NCI-H226 (cell line): ENCODE results near the gene ACVR2B.

Experiments
- DNase-seq: peaks from one replicate; pipeline ENCODE4 v3.0.0-alpha.2; 2015

ACVR2B gene

DNA sequence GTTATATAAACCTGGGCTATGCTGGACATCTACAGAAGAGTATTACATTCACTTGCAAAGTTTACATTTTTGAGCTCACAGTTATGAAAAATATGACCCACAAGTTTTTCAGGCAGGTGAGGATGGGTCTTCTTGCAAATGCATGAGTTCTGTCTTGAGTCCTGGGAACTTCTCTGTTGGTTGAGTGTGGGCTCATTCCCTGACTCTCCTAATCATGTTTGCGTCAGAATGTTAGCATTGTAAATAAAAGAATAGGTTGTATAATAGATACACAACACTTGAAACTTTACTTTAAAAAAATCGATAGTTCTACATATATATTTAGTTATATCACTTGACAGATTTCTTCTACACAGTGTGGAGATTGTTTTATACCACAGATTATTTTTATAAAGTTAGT lies 35.3 kb downstream of the ACVR2B start:
- DNase-seq, result no peak

DNA sequence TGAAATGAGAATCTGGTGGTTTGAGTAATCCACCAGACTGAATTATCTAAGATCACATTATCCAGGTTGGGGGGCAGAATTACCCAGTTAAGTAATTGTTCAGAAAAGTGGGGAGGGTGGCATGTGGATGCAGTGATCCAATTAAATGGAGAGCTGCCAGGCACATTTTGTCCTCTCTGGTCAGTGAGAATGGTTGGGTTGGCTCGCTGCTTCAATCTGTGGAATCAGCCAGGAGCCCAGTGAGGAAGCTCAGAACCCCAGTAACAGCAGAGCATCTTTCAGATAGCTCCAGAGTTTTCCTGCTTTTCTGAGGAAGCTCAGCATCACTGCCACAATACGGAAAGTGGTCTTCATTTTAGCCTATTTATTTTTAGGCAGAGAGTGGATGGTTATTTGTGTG lies 36.1 kb downstream of the ACVR2B start:
- no peak for DNase-seq

DNA sequence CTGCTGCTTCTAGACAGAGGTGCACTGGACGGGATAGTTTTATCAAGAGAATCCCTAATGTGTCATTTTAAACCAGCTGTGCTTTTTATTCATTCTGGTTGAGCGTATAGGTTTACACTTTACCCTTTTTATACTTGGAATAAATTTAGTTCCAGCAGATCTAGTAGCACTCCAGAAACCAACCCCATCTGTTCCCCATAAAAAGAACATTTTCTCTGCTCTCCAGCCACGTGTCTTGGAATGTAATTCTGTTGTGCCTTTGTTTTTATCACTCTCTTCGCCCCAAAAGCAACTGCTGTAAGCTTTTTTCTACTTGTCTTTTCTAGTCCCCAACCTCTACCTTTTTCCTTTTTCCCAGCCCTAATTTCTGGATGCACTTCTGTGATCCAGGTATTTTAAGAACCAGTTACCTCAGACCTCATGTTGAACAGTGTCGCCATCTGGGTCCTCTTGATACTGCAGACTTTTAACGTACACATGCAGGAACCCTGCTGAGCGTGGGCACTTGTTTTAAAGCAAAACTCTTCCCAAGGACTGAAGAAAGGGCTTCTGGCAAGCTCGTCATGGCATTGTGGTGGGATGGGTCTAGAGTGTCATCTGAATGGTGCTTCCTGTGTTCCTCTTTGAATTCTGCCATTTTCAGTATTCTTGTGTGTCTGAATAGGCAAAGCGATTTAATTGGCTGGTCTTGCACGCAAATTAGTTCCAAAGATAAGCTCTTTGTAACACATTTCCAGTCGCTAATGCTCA lies 36.8 kb downstream of the ACVR2B start:
- DNase-seq, result no peak

DNA sequence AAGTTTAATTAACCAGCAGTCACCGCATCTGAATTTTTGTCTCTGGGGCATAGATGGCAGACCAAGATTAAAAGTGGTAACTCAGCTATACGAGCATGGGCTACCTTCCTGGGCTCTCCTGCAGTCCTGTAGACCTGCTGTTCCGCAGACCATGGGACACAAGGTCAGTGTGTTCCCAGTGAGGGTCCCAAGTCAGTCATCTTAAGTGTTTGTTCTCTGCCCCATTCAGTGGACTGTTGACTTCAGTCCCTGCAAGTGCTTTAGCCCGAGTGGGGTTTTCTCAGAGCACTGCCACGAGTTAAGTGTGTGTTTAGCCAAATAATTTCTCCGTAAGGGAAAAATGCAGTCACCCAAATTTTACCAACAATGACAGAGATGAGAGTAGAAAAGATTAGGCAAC lies 37.5 kb downstream of the ACVR2B start:
- no peak for DNase-seq

DNA sequence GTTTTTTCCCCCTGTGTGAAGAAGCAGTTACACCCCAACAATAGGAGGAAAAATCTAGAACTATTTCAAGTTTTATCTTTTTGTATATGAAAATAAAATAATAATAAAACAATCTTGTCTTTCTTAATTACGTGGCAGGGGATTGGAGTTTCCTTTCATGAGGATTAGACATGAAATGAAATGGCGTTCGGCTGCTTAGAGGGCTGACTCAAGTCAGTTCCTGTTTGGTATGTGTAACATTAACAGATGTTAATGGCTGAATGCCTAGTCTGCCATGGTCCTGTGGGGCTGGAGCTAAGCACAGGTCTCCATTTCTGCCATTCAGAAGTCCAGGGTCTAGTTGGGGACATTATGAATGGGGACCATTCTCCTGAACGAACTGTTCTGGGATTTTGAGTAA lies 39.3 kb downstream of the ACVR2B start:
- no peak for DNase-seq

DNA sequence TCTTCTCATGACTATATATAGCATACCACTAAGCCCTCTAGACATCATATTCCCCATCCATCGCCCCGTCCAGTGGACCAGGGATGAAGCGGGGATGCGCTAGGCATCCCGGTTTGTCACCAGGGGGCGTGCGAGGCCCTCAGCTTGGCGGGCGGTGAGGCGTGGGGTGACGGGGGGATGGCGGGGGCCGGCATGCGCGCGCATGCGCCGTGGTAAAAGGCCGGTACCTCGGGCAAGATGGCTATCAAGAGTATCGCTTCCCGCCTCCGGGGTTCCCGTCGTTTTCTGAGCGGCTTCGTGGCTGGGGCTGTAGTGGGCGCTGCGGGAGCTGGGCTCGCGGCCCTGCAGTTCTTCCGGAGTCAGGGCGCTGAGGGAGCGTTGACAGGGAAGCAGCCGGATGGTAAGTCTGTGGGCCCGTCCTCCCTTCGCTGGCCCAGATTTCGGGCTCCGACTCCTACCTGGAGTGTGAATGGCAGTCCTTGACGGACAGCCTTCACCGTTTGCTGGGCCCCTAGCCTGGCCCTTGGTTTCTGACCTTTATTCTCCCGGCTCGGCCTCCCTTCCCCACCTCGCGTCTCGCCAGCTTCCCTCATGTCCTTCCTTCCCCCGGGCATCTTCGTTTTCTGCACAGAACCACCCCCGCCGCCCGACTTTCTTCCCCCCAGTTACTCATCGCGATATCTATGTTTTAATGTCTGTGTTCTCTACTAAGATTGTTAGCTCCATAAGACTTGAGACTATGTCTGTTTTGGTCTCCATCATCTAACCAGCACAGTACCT lies 42.6 kb downstream of the ACVR2B start, which contains the start of gene EXOG:
EXOG (plus strand) TSS at position 210 of the 780 bp plus-strand sequence; CDS start at position 238, 28 bp downstream.
- DNase-seq, result peak; percentile 83

DNA sequence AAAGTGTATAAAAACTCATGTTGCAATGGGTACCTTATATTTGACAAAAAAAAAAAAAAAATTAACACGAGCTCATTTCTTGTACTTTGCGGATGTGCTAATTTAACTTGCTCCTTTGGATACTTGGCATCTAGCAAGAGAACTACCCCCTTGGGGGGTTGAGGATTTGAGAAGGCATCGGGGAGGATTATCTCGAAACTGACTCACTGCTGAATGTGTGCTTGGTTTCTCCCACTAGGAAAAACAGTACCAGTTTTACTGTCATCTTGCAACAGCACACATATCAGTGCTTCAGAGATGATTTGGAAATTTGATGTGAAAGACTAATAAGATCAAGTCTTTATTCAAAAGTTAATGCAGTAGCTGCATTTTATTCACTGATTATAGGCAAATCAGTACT lies 43.3 kb downstream of the ACVR2B start:
- DNase-seq, result peak; percentile 30

DNA sequence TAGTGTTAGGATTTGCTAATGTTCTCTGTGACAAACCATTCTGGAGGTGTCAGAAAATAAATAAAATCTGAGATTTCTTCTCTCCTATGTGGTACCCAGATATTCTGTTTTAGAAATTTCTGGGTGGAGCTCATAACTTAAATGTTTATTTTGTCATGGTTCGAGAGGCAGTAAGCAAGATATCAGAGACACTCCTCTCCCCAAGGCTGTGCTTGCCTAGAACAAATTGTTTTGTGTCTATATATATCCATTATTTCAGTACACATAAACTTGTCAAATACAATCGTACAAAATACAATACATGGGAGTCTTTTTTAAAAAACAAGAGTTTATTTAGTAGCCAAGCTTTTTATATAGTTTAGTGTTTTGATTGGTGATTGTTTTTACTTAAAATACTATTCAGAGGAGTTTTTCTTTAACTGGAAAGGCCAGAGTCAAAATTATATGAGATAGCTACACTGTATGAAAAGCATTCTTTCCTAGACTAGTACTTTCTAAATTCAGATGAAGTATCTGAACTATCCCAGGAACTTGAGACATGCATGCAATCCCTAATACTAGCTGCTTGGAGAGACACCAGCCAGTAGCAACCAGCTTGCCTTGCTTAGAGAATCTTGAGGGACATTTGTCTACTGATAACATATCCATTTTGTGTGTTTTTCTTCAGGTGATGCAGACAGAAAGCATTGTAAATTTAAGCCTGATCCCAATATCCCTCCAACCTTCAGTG lies 47.2 kb downstream of the ACVR2B start:
- no peak for DNase-seq

DNA sequence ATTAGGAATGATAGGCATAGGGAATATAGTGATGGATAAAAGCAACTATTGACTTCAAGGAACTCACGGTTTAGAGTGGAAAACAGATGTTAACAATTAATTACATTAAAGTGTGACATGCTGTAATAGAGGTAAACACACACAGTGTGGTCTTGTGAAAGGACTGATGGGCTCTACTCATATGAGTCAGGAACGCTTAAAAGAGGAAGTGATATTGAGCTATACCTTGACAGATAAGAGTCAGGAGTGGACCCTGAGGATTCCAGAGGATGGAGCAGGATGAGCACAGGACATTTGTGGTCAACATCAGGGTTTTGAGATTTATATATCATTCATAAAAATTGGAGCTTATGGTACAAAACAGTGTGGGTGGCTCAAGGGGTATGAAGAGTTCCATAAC lies 53.4 kb downstream of the ACVR2B start:
- DNase-seq, result no peak

DNA sequence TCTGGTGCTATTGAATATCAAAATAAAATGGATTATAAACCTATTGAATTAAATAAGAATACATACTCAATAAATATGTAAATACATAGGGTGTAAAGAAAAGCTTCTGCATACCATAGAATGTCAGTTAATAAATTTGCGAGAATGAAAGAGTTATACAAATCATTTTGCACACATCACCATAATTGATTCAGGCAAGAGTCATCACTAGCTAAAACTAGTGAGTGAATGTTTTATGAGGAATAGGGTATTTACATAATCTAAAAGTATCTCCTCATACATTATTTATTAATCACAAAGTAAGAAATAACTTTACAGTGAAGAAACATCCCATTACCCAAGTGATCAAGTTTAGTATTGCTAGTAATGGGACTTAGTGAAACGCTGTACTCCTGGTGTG lies 56.0 kb downstream of the ACVR2B start:
- no peak for DNase-seq

DNA sequence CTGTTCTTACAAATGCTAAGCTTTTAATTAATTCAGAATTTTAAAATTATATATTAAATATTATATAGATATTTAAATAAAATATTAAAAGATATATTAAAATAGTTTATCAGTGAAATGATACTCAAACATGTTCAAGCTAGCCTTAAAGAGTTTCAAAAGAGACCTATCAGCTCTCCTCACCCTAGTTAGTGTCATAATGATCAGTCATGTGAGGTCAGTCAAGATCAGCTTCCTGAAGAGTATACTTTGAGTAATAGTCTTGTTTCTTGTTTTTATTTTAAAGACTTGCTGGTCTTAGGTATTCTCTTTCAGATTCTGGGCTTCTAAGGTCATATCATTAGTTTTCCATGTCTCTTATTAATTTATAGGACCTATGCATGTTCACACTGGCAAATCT lies 56.9 kb downstream of the ACVR2B start:
- no peak for DNase-seq

DNA sequence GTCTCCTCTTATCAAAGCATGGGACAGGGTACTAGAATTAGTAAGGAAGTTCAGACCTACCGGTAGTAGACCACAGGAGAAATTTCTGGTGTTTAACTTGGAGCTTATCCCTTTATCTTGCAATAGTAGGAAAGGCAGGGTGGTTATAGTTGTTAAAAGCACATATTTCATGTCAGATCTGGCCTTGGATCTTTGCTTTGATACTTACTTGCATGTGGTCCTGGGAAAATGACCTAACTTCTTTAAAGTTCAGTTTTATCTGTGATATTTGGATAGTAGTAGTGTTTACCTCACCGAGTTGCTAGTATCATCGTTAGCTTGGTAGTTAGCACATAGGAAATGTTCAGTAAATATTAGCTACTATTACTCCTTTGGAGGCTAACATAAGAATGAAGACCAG lies 57.9 kb downstream of the ACVR2B start:
- DNase-seq, result no peak

DNA sequence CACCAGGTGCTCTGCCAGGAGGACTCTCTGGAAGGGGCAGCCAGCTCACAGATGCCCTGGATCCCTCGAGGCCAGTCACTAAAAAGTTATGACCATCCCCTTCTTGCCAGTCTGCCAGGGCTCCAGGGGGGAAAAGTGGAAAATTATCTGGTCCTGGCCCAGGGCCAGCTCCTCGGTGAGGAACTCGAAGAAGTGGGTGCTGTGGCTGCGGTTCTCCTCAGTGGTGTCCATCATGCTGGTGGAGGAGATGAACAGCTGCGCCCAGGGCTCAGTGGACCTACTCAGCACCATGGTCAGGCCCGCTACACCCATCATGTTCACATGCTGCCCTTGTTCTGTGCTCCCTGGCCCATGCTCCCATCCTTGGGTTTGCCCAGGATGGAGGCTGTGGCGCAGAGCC lies 61.7 kb downstream of the ACVR2B start:
- no peak for DNase-seq

DNA sequence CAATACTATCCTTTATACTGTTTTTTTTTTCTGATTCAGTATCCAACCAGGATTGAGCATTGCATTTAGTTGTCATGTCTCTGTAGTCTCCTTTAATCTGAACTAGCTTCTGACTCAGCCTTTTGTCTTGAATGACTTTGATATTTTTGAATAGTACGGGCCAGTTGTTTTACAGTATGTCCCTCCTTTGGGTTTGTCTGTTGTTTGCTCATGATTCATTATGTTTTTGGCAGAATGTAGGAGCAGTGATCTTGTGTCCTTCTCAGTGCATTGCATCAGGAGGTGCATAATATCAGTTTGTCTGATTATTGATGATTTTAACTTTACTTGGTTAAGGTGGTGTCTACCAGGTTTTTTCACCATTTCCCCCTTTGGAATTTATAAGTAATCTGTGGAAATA lies 63.0 kb downstream of the ACVR2B start:
- no peak for DNase-seq

DNA sequence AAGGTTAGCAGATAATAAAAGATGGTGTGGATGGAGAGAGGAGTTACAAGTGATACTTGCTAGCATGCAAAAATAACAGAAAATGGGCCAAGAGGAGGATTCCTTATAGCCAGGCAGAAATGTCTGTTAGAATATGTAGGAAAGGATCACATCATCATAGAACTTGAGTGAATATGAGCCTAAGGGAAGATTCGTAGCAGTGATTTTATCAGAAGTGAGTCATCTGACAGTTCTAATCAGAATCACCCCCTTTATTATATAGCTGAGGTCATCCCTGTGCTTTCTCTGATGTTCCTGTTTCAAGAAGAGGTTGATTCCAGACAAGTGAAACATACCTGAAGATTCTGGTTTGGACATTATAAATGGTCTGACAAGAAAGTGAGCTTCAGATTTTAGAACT lies 65.3 kb downstream of the ACVR2B start:
- DNase-seq, result peak; percentile 63

DNA sequence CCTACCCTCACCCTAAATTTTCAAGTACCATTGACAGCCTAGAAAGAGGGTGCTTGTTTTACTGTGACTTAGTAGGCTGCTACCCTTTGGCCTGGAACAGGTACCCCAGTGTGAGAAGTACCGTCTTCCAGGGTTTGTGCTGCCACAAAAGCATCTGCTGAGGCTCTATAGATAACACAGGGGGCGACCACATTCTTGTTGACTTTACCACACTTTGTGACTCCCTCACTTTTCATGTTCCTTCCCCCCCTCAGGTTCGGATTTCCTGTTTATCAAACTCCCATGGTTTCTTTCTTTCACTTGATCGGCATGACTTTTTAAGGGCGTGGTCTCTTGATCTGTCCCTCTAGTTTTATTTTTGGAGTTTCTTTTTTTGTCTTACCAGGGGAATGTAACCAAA lies 66.0 kb downstream of the ACVR2B start:
- no peak for DNase-seq

DNA sequence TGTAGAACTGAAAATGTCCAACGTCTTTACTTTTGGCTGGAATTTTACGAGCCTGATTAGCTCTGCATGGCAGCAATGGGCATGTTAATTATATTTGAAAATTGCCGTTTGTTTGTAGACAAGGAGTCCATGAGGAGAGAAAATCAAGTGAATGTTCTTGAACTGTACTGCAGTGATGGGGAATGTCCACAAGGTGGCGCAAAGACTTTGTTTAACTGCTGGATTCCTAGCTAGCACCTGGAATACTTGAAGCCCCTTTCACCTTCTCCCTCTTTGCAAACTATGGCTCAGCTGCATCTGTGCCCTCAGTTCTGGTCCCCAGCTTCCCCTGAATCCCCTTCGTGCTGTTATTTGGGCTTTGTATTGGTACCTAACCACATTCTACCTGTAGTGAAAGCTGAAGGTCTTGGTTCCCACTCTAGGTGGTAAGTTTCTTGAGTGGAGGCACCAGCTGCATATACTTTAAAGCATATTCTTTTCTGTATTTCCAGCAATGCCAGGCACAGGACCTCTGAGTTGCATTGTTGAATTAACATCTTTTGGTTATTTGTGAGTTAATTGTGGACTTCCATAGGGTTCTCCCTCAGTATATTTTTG lies 67.8 kb downstream of the ACVR2B start:
- peak; percentile 28 for DNase-seq

DNA sequence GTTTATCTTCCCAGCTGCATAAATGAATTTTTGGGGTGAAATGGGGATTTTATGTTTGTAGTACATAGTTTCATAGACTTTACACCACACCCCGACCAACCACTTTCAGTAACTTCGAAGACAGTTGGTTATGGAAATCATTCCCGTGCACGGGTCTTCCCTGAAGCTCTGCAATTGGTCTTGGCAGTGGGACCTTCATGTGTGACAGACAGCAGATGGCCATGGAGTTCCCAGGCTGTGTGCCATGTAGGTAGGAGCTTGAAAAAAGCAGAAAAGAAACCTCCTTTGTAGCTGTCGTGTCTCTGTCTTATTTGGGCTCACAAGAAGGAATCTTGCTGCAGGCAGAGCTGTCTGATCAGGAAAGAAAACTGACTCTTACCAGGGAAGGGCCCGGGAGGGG lies 68.3 kb downstream of the ACVR2B start:
- DNase-seq, result no peak

DNA sequence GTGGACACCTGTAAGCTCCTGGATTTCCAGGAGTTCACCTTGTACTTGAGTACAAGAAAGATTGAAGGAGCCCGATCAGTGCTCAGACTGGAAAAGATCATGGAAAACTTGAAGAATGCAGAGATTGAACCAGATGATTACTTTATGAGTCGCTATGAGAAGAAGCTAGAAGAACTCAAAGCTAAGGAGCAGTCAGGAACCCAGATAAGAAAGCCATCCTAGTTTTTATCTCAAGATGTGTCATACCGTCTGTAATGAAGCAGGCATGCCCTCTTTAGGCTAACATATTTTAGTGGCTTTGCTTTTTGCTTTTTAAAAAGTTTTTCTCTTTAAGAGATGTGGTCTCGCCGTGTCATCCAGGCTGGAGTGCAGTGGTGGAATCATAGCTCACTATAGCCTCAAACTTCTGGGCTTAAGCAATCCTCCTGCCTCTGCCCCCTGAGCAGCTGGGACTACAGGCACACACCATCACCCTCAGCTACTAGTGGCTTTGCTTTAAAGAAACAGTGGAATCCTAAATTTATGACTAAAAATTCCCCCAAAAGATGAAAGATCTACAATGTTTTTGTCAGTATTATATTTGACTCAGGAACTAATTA lies 70.5 kb downstream of the ACVR2B start:
- peak; percentile 66 for DNase-seq

DNA sequence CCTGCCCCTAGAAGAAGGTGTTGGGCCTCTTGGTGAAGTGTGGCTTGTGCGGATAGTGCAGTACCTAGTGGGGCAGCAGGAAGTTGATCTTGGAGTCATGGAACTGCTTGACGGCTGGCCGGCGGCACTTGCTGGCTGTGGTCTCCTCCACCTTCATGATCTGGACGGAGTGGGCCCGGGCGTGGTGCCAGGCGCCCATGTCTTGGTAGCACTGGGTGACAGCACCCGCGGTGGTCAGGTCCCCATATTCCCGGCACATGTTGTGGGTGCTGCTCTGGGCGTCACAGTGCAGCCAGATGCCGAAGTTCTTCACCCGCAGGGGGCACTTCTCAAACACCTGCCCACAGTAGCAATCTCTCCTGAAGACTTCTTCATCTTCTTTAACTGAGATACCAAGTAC lies 73.1 kb downstream of the ACVR2B start:
- no peak for DNase-seq

DNA sequence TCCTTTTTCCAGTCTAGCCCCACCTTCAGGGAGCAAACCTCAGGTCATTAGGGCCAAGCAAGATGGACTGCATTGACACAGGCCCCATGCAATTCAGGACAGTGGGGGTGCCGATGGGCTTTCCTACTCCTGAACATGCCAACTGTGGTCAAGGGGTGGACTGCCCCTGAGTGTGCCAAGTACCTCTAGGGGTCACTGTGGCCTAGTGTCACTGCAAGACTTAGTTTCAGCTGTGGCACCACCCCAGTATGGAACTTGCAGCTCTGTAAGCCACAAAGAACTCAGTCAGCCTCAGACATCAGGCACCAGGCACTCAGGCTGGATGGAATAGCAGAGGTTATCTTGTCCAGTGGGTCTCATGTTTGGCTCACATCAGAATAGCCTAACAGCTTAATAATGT lies 74.8 kb downstream of the ACVR2B start:
- DNase-seq, result no peak

DNA sequence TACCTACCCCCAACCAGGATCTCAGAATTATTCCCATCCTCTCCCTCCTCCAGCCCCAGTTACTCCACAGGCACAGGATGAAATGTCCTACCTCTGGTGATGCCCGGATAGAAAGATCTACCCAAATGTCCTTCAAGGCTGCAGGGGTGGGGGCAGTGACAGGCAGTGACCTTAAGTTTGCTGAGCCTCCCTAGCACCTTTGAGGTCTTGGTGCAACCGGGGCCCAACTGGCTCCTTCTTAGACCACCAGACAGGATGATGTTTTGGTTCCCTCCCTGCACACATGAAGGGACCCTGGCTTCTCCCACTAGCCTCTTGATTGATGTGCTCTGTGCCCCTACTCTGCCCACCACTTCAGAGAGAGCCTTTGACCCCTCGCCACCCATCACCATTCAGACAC lies 78.8 kb downstream of the ACVR2B start:
- DNase-seq, result no peak
